ENCODE results near the gene MTERF2.
"Not testable (repeated sequence)": the region's sequence is repeated elsewhere in the genome, so short reads cannot be mapped to it uniquely, and the experiment has no call there.

Gene MTERF2

GRCh38 chr12:106997916-106998315, 11.0 kb upstream of the MTERF2 start:
- no peak for DNase-seq (ENCODE audit: low read depth, low spot score)
- no peak overlapping the region for H3K4me3 ChIP-seq (ENCODE audit: low read length)

- H3K4me3 ChIP-seq (ENCODE audit: low read length); DNase-seq (ENCODE audit: low read depth, low spot score): not testable (repeated sequence)
These were observed 9.2 kb upstream of the MTERF2 start for GRCh38 chr12:106996102-106996501.

- H3K4me3 ChIP-seq (ENCODE audit: low read length), result no peak overlapping the region
- DNase-seq (ENCODE audit: low read depth, low spot score), result no peak
These were observed 7.8 kb upstream of the MTERF2 start for GRCh38 chr12:106994579-106995220.

- DNase-seq (ENCODE audit: low read depth, low spot score), result no peak
- no peak overlapping the region for H3K4me3 ChIP-seq (ENCODE audit: low read length)
These were observed 900 bp upstream of the MTERF2 start for GRCh38 chr12:106987846-106988245.

- DNase-seq (ENCODE audit: low read depth, low spot score), result no peak
- H3K4me3 ChIP-seq (ENCODE audit: low read length), result no peak overlapping the region
These were observed 811 bp downstream of the MTERF2 start for GRCh38 chr12:106986135-106986534.

GRCh38 chr12:106985479-106985878, 1.5 kb downstream of the MTERF2 start:
- H3K4me3 ChIP-seq (ENCODE audit: low read length), result no peak overlapping the region
- no peak for DNase-seq (ENCODE audit: low read depth, low spot score)

GRCh38 chr12:106984588-106985137, 2.3 kb downstream of the MTERF2 start:
- H3K4me3 ChIP-seq (ENCODE audit: low read length), result no peak overlapping the region
- DNase-seq (ENCODE audit: low read depth, low spot score), result no peak

- no peak for DNase-seq (ENCODE audit: low read depth, low spot score)
- H3K4me3 ChIP-seq (ENCODE audit: low read length), result no peak overlapping the region
These were observed 4.7 kb downstream of the MTERF2 start for GRCh38 chr12:106982229-106982628.

- no peak for DNase-seq (ENCODE audit: low read depth, low spot score)
- H3K4me3 ChIP-seq (ENCODE audit: low read length), result no peak overlapping the region
These were observed 5.2 kb downstream of the MTERF2 start for GRCh38 chr12:106981788-106982187.

- no peak for DNase-seq (ENCODE audit: low read depth, low spot score)
- H3K4me3 ChIP-seq (ENCODE audit: low read length), result no peak overlapping the region
These were observed 6.0 kb downstream of the MTERF2 start for GRCh38 chr12:106980944-106981343.

GRCh38 chr12:106978035-106978800, 8.7 kb downstream of the MTERF2 start:
- no peak for DNase-seq (ENCODE audit: low read depth, low spot score)

GRCh38 chr12:106976668-106977067, 10.3 kb downstream of the MTERF2 start:
- DNase-seq (ENCODE audit: low read depth, low spot score), result no peak
- no peak overlapping the region for H3K4me3 ChIP-seq (ENCODE audit: low read length)

More at GRCh38 chr12:106978035-106978800, 8.7 kb downstream of the MTERF2 start:
- no peak overlapping the region for H3K4me3 ChIP-seq (ENCODE audit: low read length)

- DNase-seq (ENCODE audit: low read depth, low spot score), result no peak
These were observed 10.8 kb downstream of the MTERF2 start for GRCh38 chr12:106975993-106976658.

GRCh38 chr12:106975098-106975497, 11.8 kb downstream of the MTERF2 start:
- no peak overlapping the region for H3K4me3 ChIP-seq (ENCODE audit: low read length)
- DNase-seq (ENCODE audit: low read depth, low spot score), result no peak

More at GRCh38 chr12:106975993-106976658, 10.8 kb downstream of the MTERF2 start:
- H3K4me3 ChIP-seq (ENCODE audit: low read length), result no peak overlapping the region

GRCh38 chr12:106974511-106974910, 12.4 kb downstream of the MTERF2 start:
- no peak for DNase-seq (ENCODE audit: low read depth, low spot score)

GRCh38 chr12:106973545-106973944, 13.4 kb downstream of the MTERF2 start:
- no peak for DNase-seq (ENCODE audit: low read depth, low spot score)
- no peak overlapping the region for H3K4me3 ChIP-seq (ENCODE audit: low read length)

More at GRCh38 chr12:106974511-106974910, 12.4 kb downstream of the MTERF2 start:
- no peak overlapping the region for H3K4me3 ChIP-seq (ENCODE audit: low read length)

- no peak for DNase-seq (ENCODE audit: low read depth, low spot score)
- H3K4me3 ChIP-seq (ENCODE audit: low read length), result no peak overlapping the region
These were observed 15.9 kb downstream of the MTERF2 start for GRCh38 chr12:106971065-106971464.

- H3K4me3 ChIP-seq (ENCODE audit: low read length), result no peak overlapping the region
- DNase-seq (ENCODE audit: low read depth, low spot score), result no peak
These were observed 22.4 kb downstream of the MTERF2 start for GRCh38 chr12:106964526-106964925.

- no peak overlapping the region for H3K4me3 ChIP-seq (ENCODE audit: low read length)
- no peak for DNase-seq (ENCODE audit: low read depth, low spot score)
These were observed 24.7 kb downstream of the MTERF2 start for GRCh38 chr12:106962286-106962685.

- DNase-seq (ENCODE audit: low read depth, low spot score), result no peak
- no peak overlapping the region for H3K4me3 ChIP-seq (ENCODE audit: low read length)
These were observed 26.5 kb downstream of the MTERF2 start for GRCh38 chr12:106960443-106960842.
